ENCODE results near the gene THBS4.
"Not testable (repeated sequence)": the region's sequence is repeated elsewhere in the genome, so short reads cannot be mapped to it uniquely, and the experiment has no call there.

Gene THBS4

GRCh38 chr5:80111376-80111990 lies 76.3 kb downstream of the THBS4 start:
- not testable (repeated sequence) for DNase-seq (ENCODE audit: extremely low read depth in 1 of 2, low read depth in 1 of 2)

- no peak for DNase-seq (ENCODE audit: extremely low read depth in 1 of 2, low read depth in 1 of 2)
Measured at GRCh38 chr5:80114860-80115259, 79.7 kb downstream of the THBS4 start.

- DNase-seq (ENCODE audit: extremely low read depth in 1 of 2, low read depth in 1 of 2) = no peak
Measured at GRCh38 chr5:80116000-80116399, 80.9 kb downstream of the THBS4 start.

GRCh38 chr5:80116465-80116864 lies 81.3 kb downstream of the THBS4 start:
- DNase-seq (ENCODE audit: extremely low read depth in 1 of 2, low read depth in 1 of 2) = no peak

GRCh38 chr5:80117446-80117845 lies 82.3 kb downstream of the THBS4 start:
- no peak for DNase-seq (ENCODE audit: extremely low read depth in 1 of 2, low read depth in 1 of 2)

GRCh38 chr5:80119372-80119771 lies 84.2 kb downstream of the THBS4 start:
- no peak for DNase-seq (ENCODE audit: extremely low read depth in 1 of 2, low read depth in 1 of 2)

- DNase-seq (ENCODE audit: extremely low read depth in 1 of 2, low read depth in 1 of 2) = no peak
Measured at GRCh38 chr5:80122579-80122978, 87.4 kb downstream of the THBS4 start.

GRCh38 chr5:80124121-80124918 lies 89.2 kb downstream of the THBS4 start:
- DNase-seq (ENCODE audit: extremely low read depth in 1 of 2, low read depth in 1 of 2) = no peak

GRCh38 chr5:80125022-80125961 lies 90.1 kb downstream of the THBS4 start:
- DNase-seq (ENCODE audit: extremely low read depth in 1 of 2, low read depth in 1 of 2) = no peak

GRCh38 chr5:80125962-80126480 lies 90.9 kb downstream of the THBS4 start:
- DNase-seq (ENCODE audit: extremely low read depth in 1 of 2, low read depth in 1 of 2) = no peak

GRCh38 chr5:80127116-80127552 lies 92.0 kb downstream of the THBS4 start:
- DNase-seq (ENCODE audit: extremely low read depth in 1 of 2, low read depth in 1 of 2) = no peak

GRCh38 chr5:80128141-80128540 lies 93.0 kb downstream of the THBS4 start:
- no peak for DNase-seq (ENCODE audit: extremely low read depth in 1 of 2, low read depth in 1 of 2)

GRCh38 chr5:80129146-80129545 lies 94.0 kb downstream of the THBS4 start:
- no peak for DNase-seq (ENCODE audit: extremely low read depth in 1 of 2, low read depth in 1 of 2)

Measured in activated CD8-positive, alpha-beta memory T cell treated with anti-CD3 and anti-CD28 coated beads for 1 hour (primary cell).